Measurements from ENCODE around the gene CSH2.
"Not testable (repeated sequence)": the region's sequence is repeated elsewhere in the genome, so short reads cannot be mapped to it uniquely, and the experiment has no call there.

The CSH2 gene

GRCh38 chr17:63873577-63873976, at the start of gene CSH2:
TSS of gene CSH2 (minus strand) at chr17:63873677. CDS start at chr17:63873614, 63 bp downstream.
- DNase-seq (ENCODE audit: low read depth) = not testable (repeated sequence)

- not testable (repeated sequence) for DNase-seq (ENCODE audit: low read depth)
These were observed 48.9 kb upstream of the CSH2 start for GRCh38 chr17:63922402-63922801.

DNA sequence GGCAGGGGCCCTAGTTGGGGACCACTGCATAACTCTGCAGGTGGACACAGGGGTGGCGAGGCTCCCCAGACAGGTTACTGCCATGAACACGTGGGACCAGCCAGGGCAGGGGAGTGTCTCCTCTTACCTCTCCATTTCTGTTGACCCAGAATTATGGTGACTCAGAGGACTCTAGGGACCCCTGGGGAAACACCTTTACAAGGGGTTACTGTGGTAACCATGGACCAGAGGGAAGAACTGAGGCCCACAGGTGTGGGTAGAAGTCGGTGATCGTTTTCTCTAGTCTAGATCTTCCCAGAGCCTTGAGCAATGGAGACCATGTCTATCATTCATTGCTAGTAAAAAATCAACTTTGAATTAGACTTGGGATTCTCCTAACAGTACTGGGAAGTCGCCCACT, 47.3 kb upstream of the CSH2 start:
- not testable (repeated sequence) for DNase-seq (ENCODE audit: low read depth)

DNA sequence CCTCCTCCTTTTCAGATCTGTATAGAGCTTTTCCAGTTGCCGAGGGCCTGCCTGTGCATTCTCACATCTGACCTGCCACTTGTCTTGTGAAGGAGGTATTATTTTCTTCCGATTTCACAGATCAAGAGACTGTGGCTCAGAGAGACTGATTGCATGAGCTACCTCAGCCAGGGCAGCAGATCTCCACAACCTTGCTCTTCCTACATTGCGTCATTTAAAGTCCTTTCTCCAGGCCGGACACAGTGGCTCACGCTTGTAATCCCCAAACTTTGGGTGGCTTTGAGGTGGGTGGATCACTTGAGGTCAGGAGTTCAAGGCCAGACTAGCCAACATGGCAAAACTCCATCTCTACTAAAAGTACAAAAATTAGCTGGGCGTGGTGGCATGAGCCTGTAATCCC, 46.6 kb upstream of the CSH2 start:
- DNase-seq (ENCODE audit: low read depth) = not testable (repeated sequence)

GRCh38 chr17:63919311-63919723, 45.8 kb upstream of the CSH2 start:
- DNase-seq (ENCODE audit: low read depth) = peak; percentile 65

GRCh38 chr17:63918789-63919305, 45.4 kb upstream of the CSH2 start, which contains the start of gene GH1:
TSS of gene GH1 (minus strand) at chr17:63918839. CDS start at chr17:63918776, 63 bp downstream.
- not testable (repeated sequence) for DNase-seq (ENCODE audit: low read depth)

DNA sequence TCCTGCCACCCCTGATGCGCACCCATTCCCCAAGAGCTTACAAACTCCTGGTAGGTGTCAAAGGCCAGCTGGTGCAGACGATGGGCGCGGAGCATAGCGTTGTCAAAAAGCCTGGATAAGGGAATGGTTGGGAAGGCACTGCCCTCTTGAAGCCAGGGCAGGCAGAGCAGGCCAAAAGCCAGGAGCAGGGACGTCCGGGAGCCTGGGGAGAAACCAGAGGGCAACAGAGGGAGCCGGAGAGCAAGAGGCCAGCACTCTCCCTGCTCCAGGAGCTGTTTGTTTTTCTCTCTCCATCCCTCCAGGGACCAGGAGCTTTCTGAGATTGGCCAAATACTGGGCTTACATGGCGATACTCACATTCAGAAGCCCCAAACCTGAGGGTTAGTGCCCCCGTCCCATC, 44.8 kb upstream of the CSH2 start:
- no peak for DNase-seq (ENCODE audit: low read depth)

DNA sequence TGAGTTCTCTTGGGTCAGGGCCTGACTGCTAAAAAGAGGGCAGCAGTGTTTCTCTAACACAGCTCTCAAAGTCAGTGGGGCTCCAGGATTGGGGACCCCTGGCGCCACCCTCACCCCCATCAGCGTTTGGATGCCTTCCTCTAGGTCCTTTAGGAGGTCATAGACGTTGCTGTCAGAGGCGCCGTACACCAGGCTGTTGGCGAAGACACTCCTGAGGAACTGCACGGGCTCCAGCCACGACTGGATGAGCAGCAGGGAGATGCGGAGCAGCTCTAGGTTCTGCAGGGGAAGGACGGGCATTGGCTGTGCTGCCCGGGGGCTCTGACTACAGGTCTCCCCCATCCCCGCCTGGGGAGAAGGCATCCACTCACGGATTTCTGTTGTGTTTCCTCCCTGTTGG, 44.2 kb upstream of the CSH2 start:
- DNase-seq (ENCODE audit: low read depth) = no peak

GRCh38 chr17:63917206-63917605, 43.7 kb upstream of the CSH2 start:
- DNase-seq (ENCODE audit: low read depth) = not testable (repeated sequence)

GRCh38 chr17:63916566-63917185, 43.2 kb upstream of the CSH2 start:
- DNase-seq (ENCODE audit: low read depth) = no peak

- not testable (repeated sequence) for DNase-seq (ENCODE audit: low read depth)
These were observed 42.3 kb upstream of the CSH2 start for GRCh38 chr17:63915753-63916152.

GRCh38 chr17:63914471-63914870, 41.0 kb upstream of the CSH2 start:
- no peak for DNase-seq (ENCODE audit: low read depth)

DNA sequence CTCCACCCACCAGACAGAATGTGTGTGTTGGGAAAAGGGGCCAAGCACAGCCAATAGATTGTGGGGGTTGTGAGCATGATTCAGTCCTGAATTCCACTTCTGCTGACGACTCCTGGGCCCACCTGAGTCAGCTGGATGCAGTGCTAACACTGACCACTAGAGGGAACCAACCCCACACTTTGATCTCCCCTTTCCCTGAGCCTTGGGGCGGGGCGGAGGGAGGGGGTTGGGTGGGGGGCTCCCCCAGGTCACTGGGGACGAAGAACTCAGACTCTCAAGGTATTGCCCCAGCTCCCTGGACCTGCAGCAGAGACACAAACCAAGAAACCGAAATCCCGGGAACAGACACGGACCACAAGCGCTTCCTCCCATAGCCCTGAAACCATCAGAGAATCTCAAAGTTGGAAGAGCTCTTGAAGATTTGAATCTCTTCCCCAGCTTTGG, 38.2 kb upstream of the CSH2 start:
- peak; percentile 55 for DNase-seq (ENCODE audit: low read depth)

DNA sequence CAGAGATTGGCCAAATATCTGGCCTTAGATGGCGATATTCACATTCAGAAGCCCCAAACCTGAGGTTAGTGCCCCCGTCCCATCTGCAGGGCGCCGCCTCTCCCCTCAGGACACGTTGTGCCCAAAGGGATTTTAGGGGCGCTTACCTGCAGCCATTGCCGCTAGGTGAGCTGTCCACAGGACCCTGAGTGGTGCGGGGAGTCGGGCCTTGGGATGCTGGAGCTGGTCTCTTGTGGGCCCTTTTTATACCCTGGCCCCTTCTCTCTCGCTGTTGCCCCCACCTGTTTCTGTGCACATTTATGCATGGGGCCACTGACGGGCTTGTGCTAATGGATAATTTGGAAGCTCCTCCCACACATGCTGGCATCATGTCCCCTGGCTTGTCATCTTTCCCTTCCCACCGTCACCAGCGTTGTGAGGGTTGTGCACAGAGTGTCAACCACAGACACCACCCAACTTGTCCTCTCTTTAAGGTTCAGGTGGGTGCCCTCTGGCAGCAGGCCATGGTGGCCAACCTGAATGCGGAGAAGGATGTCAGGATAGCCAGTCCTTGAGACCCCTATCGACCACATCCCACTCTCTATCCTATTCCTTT, 37.7 kb upstream of the CSH2 start, which contains the start of gene CSHL1:
Gene CSHL1 (minus strand): TSS at position 218 of the 595 bp plus-strand sequence. CDS start 62 bp downstream, at position 156.
- DNase-seq (ENCODE audit: low read depth) = no peak

DNA sequence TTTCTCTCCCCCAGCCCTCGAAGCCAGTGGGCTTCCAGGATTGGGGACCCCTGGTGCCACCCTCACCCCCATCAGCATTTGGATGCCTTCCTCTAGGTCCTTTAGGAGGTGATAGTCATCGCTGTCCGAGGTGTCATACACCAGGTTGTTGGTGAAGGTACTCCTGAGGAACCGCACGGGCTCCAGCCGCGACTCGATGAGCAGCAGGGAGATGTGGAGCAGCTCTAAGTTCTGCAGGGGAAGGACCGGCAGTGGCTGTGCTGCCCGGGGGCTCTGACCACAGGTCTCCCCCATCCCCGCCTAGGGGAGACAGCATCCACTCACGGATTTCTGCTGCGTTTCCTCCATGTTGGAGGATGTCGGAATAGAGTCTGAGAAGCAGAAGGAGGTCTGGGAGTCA, 36.6 kb upstream of the CSH2 start:
- no peak for DNase-seq (ENCODE audit: low read depth)

DNA sequence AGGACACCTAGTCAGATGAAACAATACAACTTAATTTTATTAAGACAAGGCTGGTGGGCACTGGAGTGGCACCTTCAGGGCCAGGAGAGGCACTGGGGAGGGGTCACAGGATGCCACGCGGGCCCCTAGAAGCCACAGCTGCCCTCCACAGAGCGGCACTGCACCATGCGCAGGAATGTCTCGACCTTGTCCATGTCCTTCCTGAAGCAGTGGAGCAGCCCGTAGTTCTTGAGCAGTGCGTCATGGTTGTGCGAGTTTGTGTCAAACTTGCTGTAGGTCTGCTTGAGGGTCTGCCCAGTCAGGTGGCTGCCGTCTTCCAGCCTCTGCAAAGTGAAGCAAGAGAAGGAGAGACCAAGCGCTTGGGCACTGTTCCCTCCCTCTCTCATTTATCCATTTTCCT, 36.1 kb upstream of the CSH2 start:
- not testable (repeated sequence) for DNase-seq (ENCODE audit: low read depth)

DNA sequence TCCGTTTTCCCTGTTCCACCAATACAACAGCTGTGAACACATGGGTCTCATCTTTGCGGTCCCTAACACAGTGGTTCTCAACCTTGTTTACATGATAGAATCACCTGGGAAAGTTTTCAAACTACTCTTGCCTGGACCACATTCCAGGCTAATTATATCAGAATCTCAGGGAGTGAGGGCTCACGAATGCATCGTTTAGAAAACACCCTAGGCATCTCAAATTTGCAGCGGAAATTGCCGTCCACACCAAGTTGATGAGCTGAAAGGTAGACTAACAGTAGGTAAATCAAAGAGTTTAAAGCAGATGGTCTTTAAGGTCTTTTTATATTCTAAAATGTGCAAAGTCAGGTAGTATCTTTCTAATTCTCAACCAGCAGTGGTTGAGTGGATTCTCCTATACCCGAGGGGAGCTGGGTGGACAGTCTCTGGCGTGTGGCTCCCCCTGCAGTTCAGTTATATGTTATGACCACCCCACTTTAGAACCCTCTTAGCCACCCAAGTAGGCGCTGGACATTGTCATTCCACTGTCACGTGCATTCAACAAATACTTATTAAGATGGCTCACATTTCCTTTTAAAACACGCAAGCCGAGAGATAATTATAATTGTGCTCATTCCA, 33.8 kb upstream of the CSH2 start:
- not testable (repeated sequence) for DNase-seq (ENCODE audit: low read depth)

DNA sequence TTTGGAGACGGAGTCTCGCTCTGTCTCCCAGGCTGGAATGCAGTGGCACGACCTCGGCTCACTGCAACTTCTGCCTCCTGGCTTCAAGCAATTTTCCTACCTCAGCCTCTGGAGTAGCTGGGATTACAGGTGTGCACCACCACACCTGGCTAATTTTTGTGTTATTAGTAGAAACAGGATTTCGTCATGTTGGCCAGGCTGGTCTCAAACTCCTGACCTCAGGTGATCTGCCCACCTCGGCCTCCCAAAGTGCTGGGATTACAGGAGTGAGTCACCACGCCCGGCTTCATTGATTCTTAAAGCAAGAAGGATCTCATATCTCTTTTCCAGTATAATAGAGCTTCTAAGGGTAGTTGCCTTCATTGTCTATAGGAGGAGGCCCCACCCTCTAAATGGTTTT, 31.3 kb upstream of the CSH2 start:
- not testable (repeated sequence) for DNase-seq (ENCODE audit: low read depth)

- not testable (repeated sequence) for DNase-seq (ENCODE audit: low read depth)
These were observed 30.3 kb upstream of the CSH2 start for GRCh38 chr17:63903787-63904201.

- not testable (repeated sequence) for DNase-seq (ENCODE audit: low read depth)
These were observed 28.5 kb upstream of the CSH2 start for GRCh38 chr17:63901971-63902370.

DNA sequence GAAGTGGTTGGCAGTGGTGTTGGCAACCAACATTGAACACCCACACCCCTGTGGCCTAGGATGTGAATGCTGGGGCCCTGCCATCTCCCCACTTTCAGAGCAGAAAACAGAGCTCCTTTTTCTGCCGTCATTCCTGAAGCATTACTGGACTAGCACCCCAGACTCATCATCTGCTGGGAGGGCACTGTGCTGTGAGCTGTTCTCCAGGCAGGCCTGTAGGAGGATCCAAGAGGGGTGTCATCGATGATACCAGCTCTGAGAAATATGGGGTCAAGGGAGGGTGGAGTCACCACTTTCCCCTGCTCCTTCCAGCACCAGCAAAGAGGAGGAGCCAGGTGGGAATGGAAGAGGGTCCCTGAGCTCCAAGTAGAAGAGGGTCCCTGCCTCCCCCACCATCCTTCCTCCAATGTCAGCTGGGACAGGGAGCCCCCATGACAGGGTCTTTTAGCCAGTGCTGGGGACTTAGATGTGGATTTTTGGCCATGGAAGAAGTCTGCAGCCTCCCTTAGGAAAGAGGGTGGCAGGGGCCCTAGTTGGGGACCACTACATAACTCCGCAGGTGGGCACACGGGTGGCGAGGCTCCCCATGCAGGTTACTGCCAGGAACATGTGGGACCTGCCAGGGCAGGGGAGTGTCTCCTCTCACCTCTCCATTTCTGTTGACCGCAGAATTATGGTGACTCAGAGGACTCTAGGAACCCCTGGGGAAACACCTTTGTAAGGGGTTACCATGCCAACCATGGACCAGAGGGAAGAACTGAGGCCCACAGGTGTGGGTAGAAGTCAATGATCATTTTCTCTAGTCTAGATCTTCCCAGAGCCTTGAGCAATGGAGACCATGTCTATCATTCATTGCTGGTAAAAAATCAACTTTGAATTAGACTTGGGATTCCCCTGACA, 25.7 kb upstream of the CSH2 start:
- not testable (repeated sequence) for DNase-seq (ENCODE audit: low read depth)

Data from activated gamma-delta T cell treated with anti-CD3 and anti-CD28 coated beads, Interleukin-2, amount 50 U/mL, for 16 hours (primary cell).